Stimulated activated CD8-positive, alpha-beta memory T cell treated with anti-CD3 and anti-CD28 coated beads, Interleukin-15, amount 100 ng/mL, for 24 hours (primary cell): Measurements from ENCODE around the gene P4HB.

ENCODE experiments used
- DNase-seq: peaks from one replicate; pipeline ENCODE4 v3.0.0-alpha.2; 2020; ENCODE audit warnings: low read depth

P4HB gene

GRCh38 chr17:81898029-81898866 lies 37.9 kb upstream of the P4HB start:
- no peak for DNase-seq

DNA sequence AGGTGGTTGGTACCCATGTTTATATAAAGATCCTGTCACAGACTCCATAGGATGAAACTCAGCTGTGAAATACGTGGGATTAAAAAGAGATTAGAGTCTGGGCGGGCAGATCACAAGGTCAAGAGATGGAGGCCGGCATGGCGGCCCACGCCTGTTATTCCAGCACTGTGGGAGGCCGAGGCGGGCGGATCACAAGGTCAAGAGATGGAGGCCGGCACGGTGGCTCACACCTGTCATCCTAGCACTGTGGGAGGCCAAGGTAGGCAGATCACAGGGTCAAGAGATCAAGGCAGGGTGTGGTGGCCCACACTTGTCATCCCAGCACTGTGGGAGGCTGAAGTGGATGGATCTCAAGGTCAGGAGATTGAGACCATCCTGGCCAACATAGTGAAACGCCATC lies 35.1 kb upstream of the P4HB start:
- no peak for DNase-seq

- no peak for DNase-seq
These were observed 30.9 kb upstream of the P4HB start for GRCh38 chr17:81891303-81891552.

- DNase-seq = no peak
These were observed 30.3 kb upstream of the P4HB start for GRCh38 chr17:81890447-81891302.

GRCh38 chr17:81889602-81890001 lies 29.3 kb upstream of the P4HB start:
- no peak for DNase-seq

- DNase-seq = no peak
These were observed 28.8 kb upstream of the P4HB start for GRCh38 chr17:81888988-81889595.

DNA sequence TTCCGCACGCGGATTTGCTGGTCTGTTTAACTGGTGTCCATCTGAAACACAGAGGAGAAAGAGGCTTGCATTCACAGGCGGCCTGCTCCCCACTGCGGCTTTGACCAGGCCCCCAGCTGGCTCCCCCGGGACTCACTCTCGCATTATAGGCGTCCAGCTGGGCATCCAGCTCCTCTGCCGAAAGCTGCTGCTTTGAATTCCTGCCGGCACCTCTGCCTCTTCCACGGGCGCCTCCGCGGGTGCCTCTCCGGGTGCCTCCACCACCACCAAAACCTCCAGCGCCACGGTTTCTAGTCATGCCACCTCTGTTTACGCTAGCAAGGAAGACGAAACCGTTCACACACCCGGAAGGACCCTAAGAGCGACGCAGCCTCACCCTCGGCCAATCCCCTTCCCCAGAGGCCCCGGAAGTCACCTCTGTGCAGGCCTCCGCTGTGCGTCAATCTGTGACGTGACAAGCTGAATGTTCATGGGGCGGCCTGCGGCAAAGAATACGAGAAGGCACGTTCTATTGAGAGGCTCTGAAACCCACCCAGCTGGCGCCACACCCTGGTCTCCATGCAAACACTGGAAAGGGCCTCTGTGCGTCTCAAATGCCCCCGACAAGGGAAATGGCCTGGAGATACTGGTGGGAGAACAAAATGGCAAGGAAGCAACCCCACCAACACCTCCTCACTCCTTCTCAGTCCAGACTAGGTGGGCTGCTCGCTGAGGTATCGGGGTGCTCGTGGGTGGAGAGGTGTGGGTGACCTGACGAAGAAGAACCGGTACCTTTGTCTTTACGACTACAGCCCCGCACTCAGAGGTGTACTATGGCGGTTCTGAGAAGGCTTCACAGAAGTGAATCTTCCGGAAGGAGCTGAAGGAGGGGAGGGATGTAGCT lies 28.0 kb upstream of the P4HB start:
- no peak for DNase-seq

DNA sequence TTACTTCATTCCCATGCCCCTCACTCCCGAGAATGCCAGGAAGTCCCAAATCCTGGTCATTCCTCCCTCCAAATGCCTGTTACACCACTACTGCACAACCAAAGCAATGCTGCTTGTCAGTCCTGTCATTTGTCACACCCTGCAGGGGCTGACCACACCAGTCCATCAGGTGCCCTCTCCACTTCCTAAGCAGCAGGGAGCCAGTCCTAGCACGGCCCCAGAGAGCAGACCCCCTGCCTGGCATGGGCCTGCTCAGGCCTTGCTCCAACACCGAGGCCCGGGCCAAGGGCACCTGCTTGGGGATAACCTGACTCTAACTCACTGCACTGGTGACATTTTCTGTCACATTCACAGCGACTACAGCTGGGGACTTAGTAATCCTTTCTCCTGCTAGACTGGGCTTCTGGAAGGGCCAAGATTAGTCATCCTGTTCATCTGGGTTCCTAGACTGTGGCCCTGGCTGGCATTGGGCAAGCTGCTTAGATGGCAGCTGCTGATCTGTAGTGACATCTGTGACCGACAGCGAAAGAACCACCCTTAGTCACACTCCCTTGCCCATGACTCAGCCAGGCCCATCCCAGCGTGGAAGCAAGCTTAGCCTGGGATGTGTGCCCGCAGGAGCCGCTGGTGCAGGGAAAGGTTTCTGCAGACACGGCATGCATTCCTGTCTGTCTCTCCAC lies 25.7 kb upstream of the P4HB start:
- no peak for DNase-seq

DNA sequence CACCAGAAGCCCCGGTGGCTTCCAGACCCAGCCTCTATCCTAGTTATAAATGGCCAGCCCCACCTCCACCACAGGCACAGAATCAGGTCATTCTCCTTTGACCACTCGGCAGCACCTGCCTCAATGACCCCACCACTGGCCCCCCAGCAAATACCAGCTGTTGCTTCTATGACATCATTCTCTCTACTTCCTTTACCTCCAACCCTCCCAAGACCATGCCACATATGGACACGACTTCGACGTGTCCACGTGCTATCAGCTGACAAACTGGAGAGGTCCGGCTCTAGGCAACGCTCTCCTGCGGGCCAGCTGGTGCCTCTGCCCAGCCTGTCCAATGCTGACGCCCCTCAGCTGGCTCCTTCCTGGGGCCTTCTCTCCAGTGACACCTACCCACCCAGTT lies 25.1 kb upstream of the P4HB start:
- DNase-seq = no peak

GRCh38 chr17:81884968-81885367 lies 24.6 kb upstream of the P4HB start:
- no peak for DNase-seq

DNA sequence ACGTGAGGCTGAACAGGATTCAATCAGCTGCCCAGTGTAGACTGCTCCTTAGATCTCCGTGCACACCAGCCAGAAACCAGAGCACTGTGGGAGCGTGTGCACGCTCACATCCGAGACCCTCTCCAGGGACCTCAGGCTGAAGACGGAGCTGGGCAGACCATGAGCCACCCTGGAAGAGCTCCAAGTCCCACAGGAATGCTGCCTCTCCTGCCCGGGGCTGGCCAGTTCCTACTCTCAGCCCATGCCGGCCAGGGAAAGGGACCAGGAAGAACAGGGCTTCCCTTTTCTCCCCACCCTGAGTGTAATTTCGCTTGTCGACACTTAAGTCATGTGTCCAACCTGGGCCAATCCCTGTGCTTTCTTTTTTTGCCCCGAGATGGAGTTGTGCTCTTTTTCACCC lies 24.2 kb upstream of the P4HB start:
- DNase-seq = no peak

GRCh38 chr17:81879121-81879520 lies 18.8 kb upstream of the P4HB start:
- no peak for DNase-seq

DNA sequence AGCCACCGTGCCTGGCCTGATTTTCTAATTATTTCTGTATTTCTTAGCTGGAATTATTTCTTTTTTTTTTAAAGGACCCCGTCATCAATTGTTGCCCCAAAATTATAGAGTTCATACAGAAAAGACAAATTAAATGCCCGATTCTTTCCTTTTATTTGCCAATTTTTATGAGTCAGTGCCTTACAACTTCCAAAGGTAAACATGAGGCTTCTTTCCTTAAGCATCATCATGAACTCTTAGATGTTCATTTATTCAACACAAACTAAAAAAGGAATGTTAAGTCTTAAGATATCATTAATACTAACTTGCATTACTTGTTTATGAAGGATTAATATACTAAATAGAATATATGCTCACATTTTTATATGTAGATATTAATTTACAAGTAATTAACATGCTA lies 18.0 kb upstream of the P4HB start:
- no peak for DNase-seq

DNA sequence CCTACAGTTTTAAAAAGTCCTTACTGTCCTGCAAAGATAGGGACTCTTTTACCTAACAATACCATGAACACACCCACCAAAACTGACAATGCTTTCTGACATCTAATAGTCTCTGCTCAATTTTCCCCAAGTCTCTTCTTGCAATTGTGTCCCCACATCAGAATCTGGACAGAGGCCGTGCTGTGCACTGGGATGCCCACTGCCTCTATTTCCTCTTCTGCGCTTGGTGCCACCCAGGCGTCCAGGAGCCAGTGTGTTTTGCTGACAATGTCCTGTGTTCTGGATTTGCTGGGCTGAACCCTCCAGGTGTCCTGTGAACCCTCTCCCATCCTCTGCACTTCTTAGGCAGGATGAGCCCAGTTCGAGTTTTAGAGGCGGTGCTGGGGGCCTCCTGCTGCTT lies 17.2 kb upstream of the P4HB start:
- no peak for DNase-seq

DNA sequence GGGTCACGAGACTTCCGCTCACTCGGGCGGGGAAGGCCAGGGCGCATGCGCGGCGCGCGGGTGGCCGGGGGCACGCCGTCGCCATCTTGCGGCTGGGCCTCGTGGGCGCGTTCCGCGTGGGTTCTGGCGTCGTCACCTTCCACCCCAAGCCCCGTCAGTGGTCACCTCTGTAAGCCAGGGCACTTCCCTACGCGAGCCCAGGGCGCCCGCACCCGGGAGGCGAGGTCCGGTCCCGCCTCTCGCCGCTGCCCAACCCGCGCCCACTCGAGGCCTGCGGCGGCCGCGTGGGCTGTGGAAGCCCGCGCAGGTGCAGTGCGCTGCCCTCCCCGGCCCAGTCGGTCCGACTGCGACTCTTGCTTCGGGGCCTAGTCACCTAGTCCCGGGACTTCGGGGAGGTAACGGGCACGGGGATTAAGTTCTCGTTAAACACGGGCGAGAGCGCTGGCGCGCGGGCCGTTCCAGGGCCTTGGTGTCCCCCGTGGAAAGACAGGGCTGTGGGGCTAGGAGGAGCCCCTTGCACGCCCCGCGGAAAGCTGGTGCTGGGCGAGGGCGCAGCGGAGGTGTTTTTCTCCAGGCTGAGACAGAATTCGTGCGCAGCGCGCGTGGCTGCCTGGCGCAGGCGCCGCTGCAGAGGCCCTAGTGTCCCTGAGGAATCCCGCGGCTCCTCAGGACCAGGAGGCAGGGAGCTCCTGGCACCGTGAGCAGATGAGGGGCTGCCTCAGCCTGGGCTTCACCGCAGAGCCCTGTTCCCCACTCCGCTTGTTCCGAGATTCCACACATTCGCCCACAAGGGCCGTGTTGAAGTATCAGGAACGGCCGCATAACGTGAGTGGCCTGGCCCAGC lies 11.3 kb upstream of the P4HB start:
- peak; percentile 94 for DNase-seq

DNA sequence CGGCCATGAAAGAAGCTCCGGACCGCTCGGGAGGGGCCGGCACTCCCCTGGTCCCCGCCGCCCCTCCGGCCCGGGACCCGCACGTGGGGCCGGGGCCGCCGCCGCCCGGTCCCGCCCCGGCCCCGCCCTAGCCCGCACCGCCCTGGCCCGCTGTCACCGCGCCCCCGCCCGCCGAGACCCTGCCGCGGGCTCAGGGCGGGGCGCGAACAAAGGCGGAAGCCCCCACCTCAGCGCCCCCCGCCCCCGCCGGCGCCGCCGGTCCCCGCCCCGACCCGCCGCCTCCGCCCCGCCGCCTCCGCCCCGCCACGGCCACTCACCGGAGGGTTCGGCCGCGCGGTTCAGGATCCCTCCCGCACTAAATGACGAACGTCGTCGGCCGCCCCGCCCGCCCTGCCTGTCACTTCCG lies 10.6 kb upstream of the P4HB start, which contains the start of gene ARHGDIA:
Gene ARHGDIA, minus strand, starts transcription at position 357 of the 406 bp plus-strand sequence. CDS start 1,407 bp downstream, outside the sequence.
- DNase-seq = no peak

- peak; percentile 29 for DNase-seq
These were observed 10.0 kb upstream of the P4HB start for GRCh38 chr17:81870131-81870980.

GRCh38 chr17:81869221-81870130 lies 9.1 kb upstream of the P4HB start:
- DNase-seq = peak; percentile 41
